Activated CD4-positive, alpha-beta T cell treated with anti-CD3 and anti-CD28 coated beads, Interleukin-2, amount 10 ng/mL, durations not matched to agents 24 days and 14 days (primary cell): ENCODE results near the gene APOB. TPM values are rescaled to one million over a fixed set of nuclear protein-coding genes. Genes with fewer than 3 reads are reported as not detected.

Source experiments
- DNase-seq: peaks from one replicate; pipeline ENCODE4 v3.0.0; 2022
- H3K27ac Mint-ChIP-seq: one replicate; pipeline ENCODE4 v1.8.0; 2022; ENCODE audit warnings: mild to moderate bottlenecking, mixed read lengths
- H3K27me3 Mint-ChIP-seq: one replicate; pipeline ENCODE4 v1.8.0; 2022; ENCODE audit warnings: mixed read lengths
- H3K36me3 Mint-ChIP-seq: one replicate; pipeline ENCODE4 v1.8.0; 2022; ENCODE audit warnings: low read depth, mild to moderate bottlenecking, mixed read lengths
- H3K4me1 Mint-ChIP-seq: one replicate; pipeline ENCODE4 v1.8.0; 2021; ENCODE audit warnings: mixed read lengths
- H3K4me3 Mint-ChIP-seq: one replicate; pipeline ENCODE4 v1.8.0; 2022; ENCODE audit warnings: mild to moderate bottlenecking, moderate library complexity, mixed read lengths
- H3K9me3 Mint-ChIP-seq: one replicate; pipeline ENCODE4 v1.8.0; 2021; ENCODE audit warnings: mixed read lengths
- intact Hi-C: fragments of 100-400 bp; cut with micrococcal nuclease; formaldehyde crosslinking; loops from one replicate; pipeline ENCODE4 v1.15.1; 2023
- total RNA-seq: library from RNA; stranded (reverse); gene quantifications from 2 replicates; pipeline ENCODE4 v1.2.3, GENCODE V29; 2022

The APOB gene
- total RNA-seq = not detected in 2 replicates

GRCh38 chr2:21043744-21044532 lies at the start of gene APOB:
TSS of gene APOB (minus strand) at chr2:21044073. CDS start at chr2:21043945, 128 bp downstream.
- DNase-seq = no peak
- no peak within 1 kb of the TSS for H3K27ac Mint-ChIP-seq
- no peaks in the 10 kb centered on the region for H3K9me3 Mint-ChIP-seq
- no peaks in the 10 kb centered on the region for H3K36me3 Mint-ChIP-seq
- intact Hi-C loops = loop anchor here (1.0 kb wide), 1 partner anchor 74 kb away; no protein-coding TSS in a partner anchor
- H3K27me3 Mint-ChIP-seq = peaks cover 11% of the 10 kb centered on the region
- H3K4me3 Mint-ChIP-seq = no peak within 1 kb of the TSS
- H3K4me1 Mint-ChIP-seq = peaks cover 4% of the 10 kb centered on the region

- no peaks in the 10 kb centered on the region for H3K9me3 Mint-ChIP-seq
- H3K27ac Mint-ChIP-seq = no peak overlapping the region
- H3K4me3 Mint-ChIP-seq = no peak overlapping the region
- no peaks in the 10 kb centered on the region for H3K27me3 Mint-ChIP-seq
- H3K4me1 Mint-ChIP-seq = no peaks in the 10 kb centered on the region
- intact Hi-C loops = no loop called here
- no peaks in the 10 kb centered on the region for H3K36me3 Mint-ChIP-seq
- DNase-seq = no peak
These were observed 48.5 kb upstream of the APOB start for GRCh38 chr2:21092308-21092869.

- H3K4me1 Mint-ChIP-seq = no peaks in the 10 kb centered on the region
- intact Hi-C loops = no loop called here
- H3K4me3 Mint-ChIP-seq = no peak overlapping the region
- no peaks in the 10 kb centered on the region for H3K9me3 Mint-ChIP-seq
- H3K27me3 Mint-ChIP-seq = no peaks in the 10 kb centered on the region
- no peak for DNase-seq
- H3K27ac Mint-ChIP-seq = no peak overlapping the region
- no peaks in the 10 kb centered on the region for H3K36me3 Mint-ChIP-seq
These were observed 40.5 kb upstream of the APOB start for GRCh38 chr2:21084401-21084800.

GRCh38 chr2:21083482-21083881 lies 39.6 kb upstream of the APOB start:
- intact Hi-C loops = no loop called here
- H3K27ac Mint-ChIP-seq = no peak overlapping the region
- no peaks in the 10 kb centered on the region for H3K9me3 Mint-ChIP-seq
- H3K4me1 Mint-ChIP-seq = no peaks in the 10 kb centered on the region
- DNase-seq = no peak
- H3K4me3 Mint-ChIP-seq = no peak overlapping the region
- H3K27me3 Mint-ChIP-seq = no peaks in the 10 kb centered on the region
- no peaks in the 10 kb centered on the region for H3K36me3 Mint-ChIP-seq

GRCh38 chr2:21078296-21078695 lies 34.4 kb upstream of the APOB start:
- intact Hi-C loops = no loop called here
- Mint-ChIP-seq H3K4me3 (no peak overlapping the region), H3K9me3 (no peaks in the 10 kb centered on the region), H3K27me3 (no peaks in the 10 kb centered on the region), H3K27ac (no peak overlapping the region), H3K4me1 (no peaks in the 10 kb centered on the region), H3K36me3 (no peaks in the 10 kb centered on the region)
- DNase-seq = no peak

- H3K36me3 Mint-ChIP-seq = no peaks in the 10 kb centered on the region
- no peaks in the 10 kb centered on the region for H3K27me3 Mint-ChIP-seq
- DNase-seq = no peak
- no peak overlapping the region for H3K27ac Mint-ChIP-seq
- H3K4me1 Mint-ChIP-seq = no peaks in the 10 kb centered on the region
- H3K9me3 Mint-ChIP-seq = no peaks in the 10 kb centered on the region
- H3K4me3 Mint-ChIP-seq = no peak overlapping the region
- intact Hi-C loops = no loop called here
These were observed 28.8 kb upstream of the APOB start for GRCh38 chr2:21072477-21073242.

- peak; percentile 23 for DNase-seq
- peaks cover 5% of the 10 kb centered on the region for H3K27me3 Mint-ChIP-seq
- H3K4me1 Mint-ChIP-seq = no peaks in the 10 kb centered on the region
- no peaks in the 10 kb centered on the region for H3K36me3 Mint-ChIP-seq
- no peaks in the 10 kb centered on the region for H3K9me3 Mint-ChIP-seq
- no peak overlapping the region for H3K4me3 Mint-ChIP-seq
- no peak overlapping the region for H3K27ac Mint-ChIP-seq
- intact Hi-C loops = no loop called here
These were observed 26.7 kb upstream of the APOB start for GRCh38 chr2:21070341-21071257.

- H3K4me1 Mint-ChIP-seq = no peaks in the 10 kb centered on the region
These were observed 26.0 kb upstream of the APOB start for GRCh38 chr2:21069746-21070340.

GRCh38 chr2:21067859-21068537 lies 24.1 kb upstream of the APOB start:
- Mint-ChIP-seq H3K9me3 (no peaks in the 10 kb centered on the region), H3K4me1 (no peaks in the 10 kb centered on the region), H3K27ac (no peak overlapping the region), H3K36me3 (no peaks in the 10 kb centered on the region), H3K27me3 (peaks cover 5% of the 10 kb centered on the region), H3K4me3 (no peak overlapping the region)
- peak; percentile 30 for DNase-seq
- intact Hi-C loops = no loop called here

More at GRCh38 chr2:21069746-21070340, 26.0 kb upstream of the APOB start:
- Mint-ChIP-seq H3K27me3 (peaks cover 5% of the 10 kb centered on the region), H3K36me3 (no peaks in the 10 kb centered on the region), H3K9me3 (no peaks in the 10 kb centered on the region), H3K4me3 (no peak overlapping the region), H3K27ac (no peak overlapping the region)
- intact Hi-C loops = no loop called here
- DNase-seq = no peak

- no peak overlapping the region for H3K27ac Mint-ChIP-seq
- H3K27me3 Mint-ChIP-seq = peaks cover 5% of the 10 kb centered on the region
- no peaks in the 10 kb centered on the region for H3K9me3 Mint-ChIP-seq
- peak; percentile 26 for DNase-seq
- no peaks in the 10 kb centered on the region for H3K4me1 Mint-ChIP-seq
- intact Hi-C loops = no loop called here
- H3K36me3 Mint-ChIP-seq = no peaks in the 10 kb centered on the region
- no peak overlapping the region for H3K4me3 Mint-ChIP-seq
These were observed 23.3 kb upstream of the APOB start for GRCh38 chr2:21067125-21067524.

GRCh38 chr2:21059885-21060610 lies 16.2 kb upstream of the APOB start:
- no peak overlapping the region for H3K27ac Mint-ChIP-seq
- intact Hi-C loops = no loop called here

GRCh38 chr2:21057097-21057496 lies 13.2 kb upstream of the APOB start:
- no peak overlapping the region for H3K4me3 Mint-ChIP-seq
- DNase-seq = no peak
- no peaks in the 10 kb centered on the region for H3K9me3 Mint-ChIP-seq
- H3K36me3 Mint-ChIP-seq = no peaks in the 10 kb centered on the region
- intact Hi-C loops = no loop called here
- no peaks in the 10 kb centered on the region for H3K4me1 Mint-ChIP-seq
- no peak overlapping the region for H3K27ac Mint-ChIP-seq
- no peaks in the 10 kb centered on the region for H3K27me3 Mint-ChIP-seq

More at GRCh38 chr2:21059885-21060610, 16.2 kb upstream of the APOB start:
- Mint-ChIP-seq H3K4me3 (no peak overlapping the region), H3K27me3 (no peaks in the 10 kb centered on the region), H3K4me1 (no peaks in the 10 kb centered on the region), H3K9me3 (no peaks in the 10 kb centered on the region), H3K36me3 (no peaks in the 10 kb centered on the region)
- DNase-seq = no peak
